NCI-H526 (cell line): ENCODE results near the gene EID3.
A peak's percentile ranks its signal among the peaks of the same experiment; 100 is the strongest.

Experiments used
- DNase-seq, 2 experiments: peaks; one replicate each; lab custom pipeline; 2025; lab: John Stamatoyannopoulos, UW

Gene EID3

DNA sequence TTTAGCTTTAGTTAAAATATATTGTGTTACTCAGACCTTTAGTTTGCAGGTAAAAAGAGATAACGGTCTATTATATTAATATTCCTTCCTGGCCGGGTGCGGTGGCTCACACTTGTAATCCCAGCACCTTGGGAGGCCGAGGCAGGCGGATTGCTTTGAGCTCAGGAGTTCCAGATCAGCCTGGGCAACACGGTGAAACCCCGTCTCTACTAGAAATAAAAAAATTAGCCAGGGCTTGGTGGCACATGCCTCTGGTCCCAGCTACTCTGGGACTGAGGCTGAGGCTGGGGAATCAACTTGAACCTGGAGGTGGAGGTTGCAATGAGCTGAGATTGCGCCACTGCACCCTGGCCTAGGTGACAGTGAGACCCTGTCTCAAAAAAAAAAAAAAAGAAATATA is 13.2 kb upstream of the EID3 start:
- no peak for DNase-seq

DNA sequence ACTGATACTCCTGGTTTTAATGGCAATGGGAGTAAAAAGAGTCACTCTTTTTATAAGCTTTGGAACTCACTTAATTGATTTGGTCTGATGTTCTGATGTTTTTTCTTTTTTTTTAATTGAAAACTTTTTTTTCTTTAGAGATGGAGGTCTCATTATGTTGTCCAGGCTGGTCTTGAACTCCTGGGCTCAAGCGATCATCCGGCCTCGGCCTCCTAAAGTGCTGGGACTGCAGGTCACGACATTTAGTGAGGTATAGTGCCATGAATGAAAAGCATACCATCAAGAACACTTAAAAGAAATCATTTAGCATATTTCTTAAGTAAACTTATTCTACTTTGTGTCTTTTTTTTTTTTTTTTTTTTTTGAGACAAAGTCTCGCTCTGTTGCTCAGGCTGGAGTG is 12.7 kb upstream of the EID3 start:
- DNase-seq = no peak

- peak in 1 of 2 experiments; percentile 8 for DNase-seq
These were observed 11.5 kb upstream of the EID3 start for GRCh38 chr12:104291867-104292524.

GRCh38 chr12:104292872-104293794 is 10.4 kb upstream of the EID3 start:
- DNase-seq = no peak

DNA sequence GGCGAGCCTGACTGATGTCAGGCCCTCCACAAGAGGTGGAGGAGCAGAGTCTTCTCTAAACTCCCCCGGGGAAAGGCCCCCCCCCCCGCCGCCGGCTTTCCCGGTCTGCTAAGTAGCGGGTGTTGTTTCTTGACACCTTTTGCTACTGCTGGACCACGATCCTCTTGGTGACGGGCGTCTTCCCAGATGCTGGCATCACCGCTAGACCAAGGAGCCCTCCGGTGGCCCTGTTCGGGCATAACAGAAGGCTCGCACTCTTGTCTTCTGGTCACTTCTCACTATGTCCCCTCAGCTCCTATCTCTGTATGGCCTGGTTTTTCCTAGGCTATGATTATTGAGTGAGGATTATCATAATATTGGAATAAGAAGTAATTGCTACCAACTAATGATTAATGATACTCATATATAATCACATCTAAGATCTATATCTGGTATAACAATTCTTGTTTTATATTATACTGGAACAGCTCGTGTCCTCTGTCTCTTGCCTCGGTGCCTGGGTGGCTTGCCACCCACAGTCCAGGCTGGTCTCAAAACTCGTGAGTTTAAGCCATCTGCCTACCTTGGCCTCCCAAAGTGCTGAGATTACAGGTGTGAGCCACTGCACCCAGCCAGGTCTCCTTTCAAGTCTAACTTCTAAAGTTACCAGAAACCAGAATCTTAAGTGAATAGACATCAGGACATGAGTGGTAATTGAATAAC is 9.2 kb upstream of the EID3 start:
- DNase-seq = peak; percentile 3 to 31

DNA sequence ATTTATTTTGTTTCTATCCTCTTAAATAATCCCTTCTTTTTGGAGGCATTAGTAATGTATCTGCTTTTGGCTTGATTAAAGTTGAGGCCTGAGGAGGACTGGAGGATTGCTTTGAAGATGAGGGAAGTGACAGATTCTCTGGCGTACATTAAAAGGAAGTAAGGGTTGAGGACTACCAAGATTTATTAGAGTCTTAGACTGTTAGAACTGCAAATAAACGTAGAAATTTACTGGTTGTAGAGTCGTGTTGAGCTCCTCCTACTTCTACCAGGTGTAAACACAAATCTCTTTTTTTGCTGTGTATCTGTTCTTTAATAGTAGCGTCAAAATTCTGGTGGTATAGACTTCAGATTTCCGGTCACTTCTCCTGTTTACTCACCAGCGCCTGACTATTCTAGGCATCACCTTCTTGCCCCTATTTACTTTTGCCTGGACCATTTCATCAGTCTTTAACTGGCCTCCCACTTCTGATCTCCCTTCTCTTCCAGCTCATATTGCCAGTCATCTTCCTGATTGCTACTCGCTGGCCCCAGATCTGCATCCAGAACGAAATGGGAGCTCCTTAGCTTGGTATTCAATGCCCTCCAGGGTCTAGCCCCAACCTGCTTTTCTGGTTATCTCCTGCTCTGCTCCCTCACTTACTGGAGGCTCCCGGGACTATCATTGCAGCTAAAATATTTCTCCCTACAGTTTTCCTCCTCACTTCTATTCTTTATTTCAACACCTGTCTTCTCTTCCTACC is 8.4 kb upstream of the EID3 start:
- DNase-seq = no peak

- DNase-seq = no peak
These were observed 7.6 kb upstream of the EID3 start for GRCh38 chr12:104295954-104296353.

DNA sequence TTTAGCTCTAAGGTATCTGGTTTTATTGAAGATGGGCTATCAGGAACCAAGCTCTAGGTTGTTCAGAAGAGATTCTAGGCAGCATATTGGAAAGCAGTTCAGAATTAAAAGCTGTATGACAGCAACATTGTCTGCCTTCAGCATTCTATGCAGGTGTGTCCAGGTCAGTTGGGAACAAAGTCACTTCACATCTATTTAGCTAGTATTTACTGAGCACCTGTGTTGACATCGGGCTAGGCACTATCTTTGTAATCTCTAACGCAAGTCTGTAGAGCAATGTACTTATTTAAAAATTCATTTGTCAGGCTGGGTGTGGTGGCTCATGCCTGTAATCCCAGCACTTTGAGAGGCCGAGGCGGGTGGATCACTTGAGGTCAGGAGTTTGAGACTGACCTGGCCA is 6.8 kb upstream of the EID3 start:
- DNase-seq = no peak

DNA sequence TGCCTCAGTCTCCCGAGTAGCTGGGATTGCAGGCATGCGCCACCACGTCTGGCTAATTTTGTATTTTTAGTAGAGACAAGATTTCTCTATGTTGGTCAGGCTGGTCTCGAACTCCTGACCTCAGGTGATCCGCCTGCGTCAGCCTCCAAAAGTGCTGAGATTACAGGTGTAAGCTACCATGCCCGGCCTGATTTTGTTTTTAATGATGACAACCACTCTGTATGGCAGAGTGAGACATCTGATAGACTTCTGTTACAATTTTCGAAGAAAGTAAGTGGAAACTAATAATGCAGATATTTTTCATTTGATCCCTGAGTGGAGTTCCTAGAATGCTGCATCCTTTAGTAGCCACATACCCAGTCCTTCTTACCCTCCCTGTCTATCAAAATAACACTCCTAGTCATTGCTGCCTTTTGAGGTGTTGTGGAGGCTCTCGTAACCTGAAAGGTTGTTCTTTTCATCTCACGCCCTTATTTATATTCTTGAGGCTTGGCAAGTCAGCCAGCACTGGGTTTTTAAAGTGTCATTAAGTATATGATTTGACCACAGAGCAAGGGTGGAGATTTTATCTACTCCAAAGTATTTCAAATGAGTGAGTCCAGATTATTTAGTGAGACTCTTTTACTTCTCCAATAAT is 5.9 kb upstream of the EID3 start:
- DNase-seq = no peak

DNA sequence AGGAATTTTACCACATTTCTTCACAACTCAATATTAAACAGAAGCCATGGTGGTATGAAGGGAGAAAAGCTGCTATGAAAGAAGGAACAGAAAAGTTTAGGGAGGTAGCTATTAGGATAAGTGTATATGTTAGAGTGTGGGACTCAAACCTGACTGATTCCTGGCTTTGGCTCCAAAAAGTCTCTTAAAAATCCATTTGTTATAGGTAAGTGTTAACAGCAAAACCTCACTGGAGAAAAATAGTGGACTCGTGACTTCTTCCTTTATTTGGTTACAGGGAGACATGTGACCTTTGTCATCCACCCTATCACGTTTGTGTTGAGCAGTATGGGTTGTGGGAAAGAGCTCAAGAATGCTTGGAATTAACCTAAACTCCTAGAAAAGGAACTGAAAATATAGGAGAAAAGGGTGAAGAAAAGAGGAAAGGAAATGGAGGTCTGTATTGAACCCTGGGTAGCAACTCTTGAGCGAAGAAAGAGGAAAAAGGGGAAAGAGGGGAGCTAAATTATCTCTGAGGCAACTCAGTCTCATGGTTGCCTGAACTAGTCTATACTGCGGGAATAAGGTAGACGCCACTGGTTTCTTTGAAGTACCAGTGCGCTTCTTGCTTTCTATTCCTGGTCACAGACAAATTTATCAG is 3.6 kb upstream of the EID3 start:
- DNase-seq = no peak

DNA sequence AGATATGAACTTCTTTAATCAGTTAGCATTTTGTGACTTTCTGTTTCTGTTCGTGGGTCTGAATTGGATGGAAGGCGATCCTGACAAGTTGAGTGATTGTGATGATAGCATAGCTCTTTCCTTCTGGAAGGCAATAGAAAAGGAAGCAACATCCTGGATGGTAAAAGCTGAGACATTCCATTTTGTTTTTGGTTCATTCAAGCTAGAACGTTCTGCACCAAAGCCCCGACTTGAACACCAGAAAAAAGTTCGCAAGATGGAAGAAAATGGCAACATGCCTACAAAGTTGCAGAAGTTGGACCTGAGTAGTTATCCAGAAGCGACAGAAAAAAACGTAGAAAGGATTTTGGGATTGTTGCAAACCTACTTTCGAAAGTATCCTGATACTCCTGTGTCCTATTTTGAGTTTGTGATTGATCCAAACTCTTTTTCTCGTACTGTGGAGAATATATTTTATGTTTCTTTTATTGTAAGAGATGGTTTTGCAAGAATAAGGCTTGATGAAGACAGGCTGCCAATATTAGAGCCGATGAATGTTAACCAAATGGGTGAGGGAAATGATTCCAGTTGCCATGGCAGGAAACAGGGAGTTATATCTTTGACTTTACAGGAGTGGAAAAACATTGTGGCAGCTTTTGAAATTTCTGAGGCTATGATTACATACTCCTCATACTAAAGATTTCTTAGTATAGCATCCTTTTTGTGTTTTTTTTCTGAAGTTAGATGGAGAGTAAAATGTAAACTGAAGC is 896 bp downstream of the EID3 start:
- DNase-seq = no peak

DNA sequence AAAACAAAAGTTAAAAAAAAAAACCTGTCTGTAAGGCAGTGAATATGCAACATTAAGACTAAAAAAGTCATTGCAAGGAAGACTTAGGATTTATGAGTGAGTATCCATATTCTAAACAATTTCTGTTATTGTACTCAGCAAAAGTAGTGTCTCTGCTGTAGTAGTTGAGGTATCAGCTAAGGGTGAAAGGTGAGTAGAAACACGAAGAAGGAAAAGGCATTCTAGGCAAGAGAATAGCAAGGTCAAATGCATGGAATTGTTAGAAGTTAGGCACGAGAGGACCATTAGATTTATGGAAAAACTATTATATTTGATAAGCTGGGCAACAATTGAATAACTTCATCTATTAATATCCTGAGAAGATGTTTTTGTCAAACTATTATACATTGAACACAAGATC is 1.8 kb downstream of the EID3 start:
- no peak for DNase-seq

DNA sequence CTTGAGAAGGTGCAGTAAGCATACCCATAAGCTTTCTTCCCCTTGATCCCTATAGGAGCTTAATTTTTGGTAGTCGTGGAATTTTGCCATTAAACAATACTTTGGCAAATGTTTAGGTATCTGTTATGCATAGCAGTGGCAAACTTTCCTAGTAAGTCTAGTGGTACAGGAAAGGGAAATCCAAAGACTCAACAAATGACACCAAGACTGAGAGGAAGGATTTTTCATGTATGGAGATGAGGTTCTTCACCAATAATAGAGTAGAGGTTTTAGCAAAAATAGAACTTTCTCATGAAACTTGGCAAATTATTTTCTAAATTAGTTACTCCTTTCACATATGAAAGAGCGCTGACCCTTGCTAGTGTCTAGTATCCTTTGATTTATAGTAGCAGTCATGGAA is 2.8 kb downstream of the EID3 start:
- no peak for DNase-seq

DNA sequence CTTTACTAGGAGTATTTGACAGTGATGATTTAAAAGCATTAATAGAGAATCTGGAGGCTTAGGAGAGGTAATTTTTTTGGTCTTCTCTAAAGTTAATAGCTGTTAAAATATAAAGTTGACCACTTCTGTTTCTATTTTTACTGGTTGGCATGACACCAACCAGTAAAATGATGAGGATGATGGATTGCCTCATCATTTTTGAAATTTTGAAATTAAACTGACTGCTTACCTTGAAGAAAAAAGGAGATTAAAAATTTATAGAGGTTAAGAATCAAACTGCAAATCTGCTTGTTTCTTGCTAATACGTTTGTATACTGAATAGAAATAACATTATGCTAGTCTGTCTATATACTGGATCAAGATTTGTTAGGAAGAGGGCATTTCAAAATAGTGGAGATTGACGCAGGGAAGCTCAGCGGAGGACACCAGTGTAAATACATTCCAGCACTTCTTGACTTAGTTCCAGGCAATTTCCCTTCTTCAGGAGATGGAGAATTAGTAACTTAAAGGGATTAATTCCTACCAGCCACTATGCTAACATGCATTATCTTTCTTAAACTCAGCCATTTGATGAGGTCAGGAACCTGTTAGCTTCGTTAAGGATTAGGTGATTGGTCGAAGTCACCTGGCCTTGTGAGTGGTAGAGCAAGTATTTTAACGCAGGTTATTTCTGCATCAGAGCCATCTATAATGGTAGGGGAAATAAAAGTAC is 3.6 kb downstream of the EID3 start:
- DNase-seq = no peak

DNA sequence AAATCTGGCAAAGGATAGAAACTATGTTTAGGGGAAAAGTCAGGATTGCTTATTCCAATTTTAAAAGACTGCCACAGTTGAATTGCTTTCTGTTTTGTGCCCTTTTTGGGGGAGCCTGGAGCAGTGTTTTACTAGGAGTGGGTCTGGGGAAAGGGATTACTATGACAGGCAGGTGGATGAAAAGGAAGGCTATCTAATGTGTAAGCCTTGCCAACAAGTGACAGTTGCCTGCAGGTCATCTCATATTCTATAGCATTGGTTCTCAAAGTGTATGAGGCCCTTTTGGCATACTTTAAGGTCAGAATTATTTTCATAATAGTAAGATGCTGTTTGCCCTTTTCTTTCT is 4.1 kb downstream of the EID3 start:
- DNase-seq = no peak

GRCh38 chr12:104309446-104309993 is 6.0 kb downstream of the EID3 start:
- DNase-seq = no peak

- no peak for DNase-seq
These were observed 7.5 kb downstream of the EID3 start for GRCh38 chr12:104310751-104311633.

- no peak for DNase-seq
These were observed 8.7 kb downstream of the EID3 start for GRCh38 chr12:104312202-104312601.

DNA sequence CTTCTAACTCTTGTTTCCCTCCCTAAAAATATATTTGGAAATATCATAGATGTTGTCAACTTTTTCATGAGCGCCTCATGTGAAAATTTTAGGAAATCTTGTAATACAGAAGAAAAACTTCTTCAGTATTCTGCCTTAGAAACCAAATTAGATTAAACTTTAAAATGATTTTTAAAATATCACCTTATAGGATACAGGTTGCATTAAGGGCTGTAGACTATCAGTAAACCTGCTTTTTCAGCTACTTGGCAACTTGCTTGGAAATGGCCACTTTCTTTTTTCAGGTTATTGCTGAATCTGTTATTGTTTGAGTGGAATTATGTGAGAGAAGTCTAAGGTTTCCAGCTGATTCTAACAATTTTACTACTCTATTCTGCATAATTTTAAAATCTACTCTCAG is 9.1 kb downstream of the EID3 start:
- no peak for DNase-seq
